ENCODE results near the gene SLC41A3. TPM values are rescaled to one million over a fixed set of nuclear protein-coding genes. Genes with fewer than 3 reads are reported as not detected.

SLC41A3 gene
- polyA plus RNA-seq, 3 donors, result 2.8 to 18.2 (median 13.6) TPM

DNA sequence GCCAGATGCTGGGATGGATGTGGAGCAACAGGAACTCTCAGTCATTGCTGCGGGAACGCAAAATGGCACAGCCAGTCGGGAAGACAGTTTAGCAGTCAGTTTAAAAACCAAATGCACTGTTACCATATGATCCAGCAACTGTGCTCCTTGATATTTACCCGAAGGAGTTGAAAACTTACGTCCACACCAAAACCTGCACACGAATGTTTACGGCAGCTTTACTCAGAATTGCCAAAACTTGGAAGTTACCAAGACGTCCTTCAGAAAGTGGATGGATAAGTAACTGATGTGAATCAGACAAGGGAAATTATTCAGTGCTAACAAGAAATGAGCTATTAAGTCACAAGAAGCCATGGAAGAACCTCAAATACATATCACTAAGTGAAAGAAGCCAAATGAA, 36.1 kb upstream of the SLC41A3 start:
- no peaks in the 10 kb centered on the region for H3K9me3 Mint-ChIP-seq
- H3K27me3 ChIP-seq (ENCODE audit: control insufficient read depth in 2 of 2, insufficient read depth in 2 of 2, low read length in 2 of 2), result no peaks in the 10 kb centered on the region
- H3K27me3 Mint-ChIP-seq (ENCODE audit: low read depth in 3 of 3), result peaks cover 6 to 11% (median 7%) of the 10 kb centered on the region in 3 donors
- no peaks in the 10 kb centered on the region for H3K36me3 ChIP-seq (replicated peaks in 1 of 2; ENCODE audit: control insufficient read depth in 1 of 2, insufficient read depth in 2 of 2, low read length in 2 of 2)
- H3K79me2 ChIP-seq (ENCODE audit: insufficient read depth, low read length), result no peaks in the 10 kb centered on the region
- H3K9ac ChIP-seq (ENCODE audit: insufficient read depth, low read length, poor library complexity, severe bottlenecking), result no peak overlapping the region
- no peaks in the 10 kb centered on the region for H3K9me3 ChIP-seq (replicated peaks in 1 of 2; ENCODE audit: control insufficient read depth in 1 of 2, insufficient read depth in 1 of 2, low read length in 2 of 2)
- no peaks in the 10 kb centered on the region for H3K4me1 Mint-ChIP-seq
- H3K4me3 Mint-ChIP-seq, result no peak overlapping the region
- DNase-seq, result no peak
- H3K27ac Mint-ChIP-seq, result no peak overlapping the region
- no peak overlapping the region for H3K27ac ChIP-seq (ENCODE audit: low read depth in 1 of 2, low read length in 2 of 2)
- no peaks in the 10 kb centered on the region for H4K20me1 ChIP-seq (ENCODE audit: insufficient read depth, low read length)
- H3K4me2 ChIP-seq (replicated peaks; ENCODE audit: extremely low read depth, low read length, poor library complexity, severe bottlenecking), result no peak overlapping the region
- TF ChIP-seq, protein P1, sequence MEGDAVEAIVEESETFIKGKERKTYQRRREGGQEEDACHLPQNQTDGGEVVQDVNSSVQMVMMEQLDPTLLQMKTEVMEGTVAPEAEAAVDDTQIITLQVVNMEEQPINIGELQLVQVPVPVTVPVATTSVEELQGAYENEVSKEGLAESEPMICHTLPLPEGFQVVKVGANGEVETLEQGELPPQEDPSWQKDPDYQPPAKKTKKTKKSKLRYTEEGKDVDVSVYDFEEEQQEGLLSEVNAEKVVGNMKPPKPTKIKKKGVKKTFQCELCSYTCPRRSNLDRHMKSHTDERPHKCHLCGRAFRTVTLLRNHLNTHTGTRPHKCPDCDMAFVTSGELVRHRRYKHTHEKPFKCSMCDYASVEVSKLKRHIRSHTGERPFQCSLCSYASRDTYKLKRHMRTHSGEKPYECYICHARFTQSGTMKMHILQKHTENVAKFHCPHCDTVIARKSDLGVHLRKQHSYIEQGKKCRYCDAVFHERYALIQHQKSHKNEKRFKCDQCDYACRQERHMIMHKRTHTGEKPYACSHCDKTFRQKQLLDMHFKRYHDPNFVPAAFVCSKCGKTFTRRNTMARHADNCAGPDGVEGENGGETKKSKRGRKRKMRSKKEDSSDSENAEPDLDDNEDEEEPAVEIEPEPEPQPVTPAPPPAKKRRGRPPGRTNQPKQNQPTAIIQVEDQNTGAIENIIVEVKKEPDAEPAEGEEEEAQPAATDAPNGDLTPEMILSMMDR (IDR thresholded peaks at IDR 0.05), result no peak
- WGBS (ENCODE audit: insufficient coverage), result 96% methylated on average over 3 of the region's 8 CpGs
- H3K36me3 Mint-ChIP-seq, result no peaks in the 10 kb centered on the region
- intact Hi-C loops (cut with micrococcal nuclease), result no loop called here
- H3K4me3 ChIP-seq (replicated peaks in 1 of 3; ENCODE audit: low read depth in 2 of 3, low read length in 3 of 3), result no peak overlapping the region
- H3K4me1 ChIP-seq (ENCODE audit: control insufficient read depth in 1 of 2, insufficient read depth in 2 of 2, low read length in 2 of 2), result no peaks in the 10 kb centered on the region
- no peak overlapping the region for H2AFZ ChIP-seq (ENCODE audit: insufficient read depth, low read depth, low read length, poor library complexity, severe bottlenecking)

DNA sequence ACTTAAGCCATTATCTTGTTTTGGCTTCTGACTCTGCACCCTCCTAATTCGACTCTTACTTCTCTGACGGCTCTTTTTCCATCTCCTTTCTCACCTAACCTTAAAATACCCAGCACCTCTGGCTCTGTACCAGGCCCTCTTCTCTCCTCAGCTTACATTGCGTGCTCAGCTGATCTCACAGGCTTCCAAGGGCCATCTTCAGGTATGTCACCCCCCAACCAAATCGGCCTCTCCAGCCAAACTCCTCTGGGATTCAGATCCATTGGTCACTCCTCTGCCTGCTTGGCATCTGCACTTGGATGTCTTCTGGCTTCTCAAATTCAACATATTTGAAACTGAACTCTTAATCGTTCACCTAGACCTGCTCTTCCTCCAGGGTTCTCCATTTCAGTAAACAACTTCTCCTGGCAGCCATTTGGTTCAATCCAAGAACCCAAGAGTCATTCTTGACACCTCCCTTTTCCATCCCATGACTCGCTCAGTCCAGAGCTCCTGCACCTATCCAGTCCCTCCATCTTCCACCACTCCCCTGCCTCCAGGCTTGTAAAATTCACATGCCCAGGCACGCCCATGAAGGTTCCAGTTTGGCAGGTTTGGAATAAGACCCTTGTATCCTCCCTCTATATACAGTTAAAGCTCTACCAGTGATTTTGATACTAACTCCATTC, 35.2 kb upstream of the SLC41A3 start:
- H3K4me3 Mint-ChIP-seq, result no peak overlapping the region
- intact Hi-C loops (cut with micrococcal nuclease), result no loop called here
- no peaks in the 10 kb centered on the region for H4K20me1 ChIP-seq (ENCODE audit: insufficient read depth, low read length)
- WGBS (ENCODE audit: insufficient coverage), result 88% methylated on average over 6 of the region's 7 CpGs
- H3K4me2 ChIP-seq (replicated peaks; ENCODE audit: extremely low read depth, low read length, poor library complexity, severe bottlenecking), result no peak overlapping the region
- no peak overlapping the region for H2AFZ ChIP-seq (ENCODE audit: insufficient read depth, low read depth, low read length, poor library complexity, severe bottlenecking)
- no peaks in the 10 kb centered on the region for H3K79me2 ChIP-seq (ENCODE audit: insufficient read depth, low read length)
- H3K9me3 ChIP-seq (replicated peaks in 1 of 2; ENCODE audit: control insufficient read depth in 1 of 2, insufficient read depth in 1 of 2, low read length in 2 of 2), result no peaks in the 10 kb centered on the region
- no peak overlapping the region for H3K9ac ChIP-seq (ENCODE audit: insufficient read depth, low read length, poor library complexity, severe bottlenecking)
- no peaks in the 10 kb centered on the region for H3K9me3 Mint-ChIP-seq
- TF ChIP-seq, protein P1 (IDR thresholded peaks at IDR 0.05), result no peak
- peaks cover 7 to 13% (median 9%) of the 10 kb centered on the region in 3 donors for H3K27me3 Mint-ChIP-seq (ENCODE audit: low read depth in 3 of 3)
- no peaks in the 10 kb centered on the region for H3K27me3 ChIP-seq (ENCODE audit: control insufficient read depth in 2 of 2, insufficient read depth in 2 of 2, low read length in 2 of 2)
- no peaks in the 10 kb centered on the region for H3K36me3 Mint-ChIP-seq
- no peak overlapping the region for H3K27ac ChIP-seq (ENCODE audit: low read depth in 1 of 2, low read length in 2 of 2)
- no peak overlapping the region for H3K4me3 ChIP-seq (replicated peaks in 1 of 3; ENCODE audit: low read depth in 2 of 3, low read length in 3 of 3)
- no peak overlapping the region for H3K27ac Mint-ChIP-seq
- H3K4me1 ChIP-seq (ENCODE audit: control insufficient read depth in 1 of 2, insufficient read depth in 2 of 2, low read length in 2 of 2), result no peaks in the 10 kb centered on the region
- no peaks in the 10 kb centered on the region for H3K36me3 ChIP-seq (replicated peaks in 1 of 2; ENCODE audit: control insufficient read depth in 1 of 2, insufficient read depth in 2 of 2, low read length in 2 of 2)
- H3K4me1 Mint-ChIP-seq, result no peaks in the 10 kb centered on the region
- no peak for DNase-seq
